ENCODE data around the gene BCL2L14. TPM values are rescaled to one million over a fixed set of nuclear protein-coding genes. Genes with fewer than 3 reads are reported as not detected.

BCL2L14 gene
- total and polyA plus RNA-seq, 12 donors = 0.49 TPM; not detected in 11

DNA sequence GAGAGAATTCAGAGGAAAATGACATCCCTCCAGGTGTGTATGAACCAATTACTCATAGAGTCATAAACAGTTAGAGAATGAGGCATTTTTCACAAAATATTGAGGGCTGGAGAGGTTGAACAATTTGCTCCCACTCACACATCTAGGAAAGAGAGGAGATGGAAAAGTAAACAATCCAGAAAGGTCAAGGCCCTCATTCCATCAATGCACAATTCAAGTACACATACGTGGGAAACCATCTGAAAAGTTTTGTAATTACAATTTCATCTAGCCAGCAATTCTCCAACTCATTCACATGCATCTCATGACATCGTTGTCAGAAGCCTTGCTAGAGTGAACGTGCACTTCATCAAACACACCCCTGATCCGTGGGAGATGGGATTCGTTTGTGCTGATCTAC, 15.7 kb upstream of the BCL2L14 start:
- no peak overlapping the region for H3K27ac ChIP-seq
- 66 to 76% methylated on average over 5 of the region's 5 CpGs for WGBS, 2 donors
- no peaks in the 10 kb centered on the region for H3K36me3 ChIP-seq
- no peaks in the 10 kb centered on the region for H3K4me1 ChIP-seq
- H3K9me3 ChIP-seq = no peaks in the 10 kb centered on the region
- DNase-seq (no peak), ATAC-seq (no peak)
- TF ChIP-seq, protein P1, sequence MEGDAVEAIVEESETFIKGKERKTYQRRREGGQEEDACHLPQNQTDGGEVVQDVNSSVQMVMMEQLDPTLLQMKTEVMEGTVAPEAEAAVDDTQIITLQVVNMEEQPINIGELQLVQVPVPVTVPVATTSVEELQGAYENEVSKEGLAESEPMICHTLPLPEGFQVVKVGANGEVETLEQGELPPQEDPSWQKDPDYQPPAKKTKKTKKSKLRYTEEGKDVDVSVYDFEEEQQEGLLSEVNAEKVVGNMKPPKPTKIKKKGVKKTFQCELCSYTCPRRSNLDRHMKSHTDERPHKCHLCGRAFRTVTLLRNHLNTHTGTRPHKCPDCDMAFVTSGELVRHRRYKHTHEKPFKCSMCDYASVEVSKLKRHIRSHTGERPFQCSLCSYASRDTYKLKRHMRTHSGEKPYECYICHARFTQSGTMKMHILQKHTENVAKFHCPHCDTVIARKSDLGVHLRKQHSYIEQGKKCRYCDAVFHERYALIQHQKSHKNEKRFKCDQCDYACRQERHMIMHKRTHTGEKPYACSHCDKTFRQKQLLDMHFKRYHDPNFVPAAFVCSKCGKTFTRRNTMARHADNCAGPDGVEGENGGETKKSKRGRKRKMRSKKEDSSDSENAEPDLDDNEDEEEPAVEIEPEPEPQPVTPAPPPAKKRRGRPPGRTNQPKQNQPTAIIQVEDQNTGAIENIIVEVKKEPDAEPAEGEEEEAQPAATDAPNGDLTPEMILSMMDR (IDR thresholded peaks at IDR 0.05) = no peak
- intact Hi-C loops (cut with DNase I) = no loop called here
- H3K4me3 ChIP-seq = no peak overlapping the region
- peaks cover 0 to under 1% (median 0%) of the 10 kb centered on the region in 7 donors for H3K27me3 ChIP-seq

DNA sequence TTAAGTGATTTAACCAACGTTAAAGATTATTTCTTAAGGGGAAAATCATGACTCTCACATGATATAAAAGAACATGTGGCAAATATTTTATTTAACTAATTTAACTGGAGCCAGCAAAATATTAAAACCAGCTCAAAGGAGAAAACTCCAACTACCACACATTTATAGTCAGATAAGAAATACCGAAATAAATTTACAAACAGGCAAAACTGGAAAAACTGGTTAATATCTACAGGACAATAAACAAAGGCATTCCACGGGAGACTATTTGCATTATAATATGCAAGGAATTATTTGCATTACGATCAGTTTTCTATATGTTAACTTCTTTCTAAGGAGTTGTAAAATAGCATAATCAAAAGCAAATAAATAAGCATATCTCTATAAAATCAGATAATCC, 13.8 kb upstream of the BCL2L14 start:
- Histone ChIP-seq H3K4me3 (no peak overlapping the region), H3K9me3 (no peaks in the 10 kb centered on the region), H3K27ac (no peak overlapping the region), H3K36me3 (no peaks in the 10 kb centered on the region), H3K27me3 (no peaks in the 10 kb centered on the region), H3K4me1 (no peaks in the 10 kb centered on the region)
- TF ChIP-seq, protein P1 (IDR thresholded peaks at IDR 0.05) = no peak
- intact Hi-C loops (cut with DNase I) = no loop called here
- no peak for ATAC-seq
- WGBS, 2 donors = 60 to 76% methylated on average over 4 of the region's 4 CpGs
- no peak for DNase-seq

DNA sequence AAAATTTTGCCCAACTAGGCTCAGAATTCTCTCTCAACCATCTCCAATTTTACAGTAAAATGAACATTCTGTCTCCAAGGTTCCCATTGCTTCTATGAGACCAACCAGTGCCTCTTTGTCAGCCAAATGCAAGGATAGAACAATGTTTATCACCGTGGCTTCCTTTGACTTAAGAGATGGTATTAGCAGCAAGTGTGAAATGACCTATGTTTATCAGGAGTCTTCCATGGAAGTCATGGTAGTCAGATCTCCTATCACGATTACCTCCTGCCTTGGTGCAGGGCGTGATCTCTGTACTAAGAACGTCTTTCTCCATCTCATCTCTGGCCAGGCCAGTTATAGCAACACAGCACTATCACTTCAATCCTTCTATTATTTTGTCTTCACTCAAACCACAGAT, 6.1 kb upstream of the BCL2L14 start:
- ATAC-seq (no peak), DNase-seq (no peak)
- H3K27me3 ChIP-seq = peaks cover 0 to 14% (median 0%) of the 10 kb centered on the region in 7 donors
- TF ChIP-seq, protein P1 (IDR thresholded peaks at IDR 0.05) = no peak
- 77 to 78% methylated on average over 4 of the region's 4 CpGs for WGBS, 2 donors
- H3K4me3 ChIP-seq = no peak overlapping the region
- intact Hi-C loops (cut with DNase I) = no loop called here
- no peaks in the 10 kb centered on the region for H3K9me3 ChIP-seq
- no peaks in the 10 kb centered on the region for H3K36me3 ChIP-seq
- H3K4me1 ChIP-seq = no peaks in the 10 kb centered on the region
- no peak overlapping the region for H3K27ac ChIP-seq

DNA sequence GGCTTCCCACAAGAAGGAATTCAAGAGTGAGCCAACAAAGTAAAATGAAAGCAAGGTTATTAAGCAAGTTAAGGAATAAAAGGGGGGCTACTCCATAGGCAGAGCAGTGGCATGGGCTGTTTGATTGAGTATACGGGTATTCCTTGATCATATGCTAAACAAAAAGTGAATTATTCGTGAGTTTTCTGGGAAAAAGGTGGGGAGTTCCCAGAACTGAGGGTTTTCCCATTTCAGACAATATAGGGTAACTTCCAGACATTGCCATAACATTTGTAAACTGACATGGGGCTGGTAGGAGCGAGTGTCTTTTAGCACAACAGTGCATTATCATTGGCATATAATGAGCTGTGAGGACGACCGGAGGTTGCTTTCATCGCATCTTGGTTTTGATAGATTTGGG, 2.0 kb upstream of the BCL2L14 start:
- Histone ChIP-seq H3K4me3 (no peak overlapping the region), H3K27ac (no peak overlapping the region), H3K9me3 (no peaks in the 10 kb centered on the region), H3K4me1 (peaks cover 0 to 14% (median 0%) of the 10 kb centered on the region in 9 donors), H3K27me3 (peaks cover 0 to 27% (median 0%) of the 10 kb centered on the region in 7 donors), H3K36me3 (no peaks in the 10 kb centered on the region)
- intact Hi-C loops (cut with DNase I) = no loop called here
- no peak for DNase-seq
- 78 to 80% methylated on average over 6 of the region's 6 CpGs for WGBS, 2 donors
- ATAC-seq = no peak
- TF ChIP-seq, protein P1 (IDR thresholded peaks at IDR 0.05) = no peak
